PFSK-1 (cell line): Measurements from ENCODE around the gene TUFM.

ENCODE experiments used
- FOXP2 ChIP-seq: optimal IDR thresholded peaks from 2 replicates; pipeline ENCODE3; 2011; ENCODE audit warnings: borderline replicate concordance, control low read depth, inconsistent platforms; ENCODE audit not compliant: insufficient read depth; ENCODE audit errors: extremely low read length, extremely low read depth
- POLR2AphosphoS5 ChIP-seq: IDR thresholded peaks from 2 replicates; pipeline ENCODE4 v1.6.1; 2012; ENCODE audit warnings: low read depth, mild to moderate bottlenecking, control low read depth, low read length, moderate library complexity
- REST ChIP-seq, 2 experiments: IDR thresholded peaks; 2 replicates each; pipeline versions ENCODE4 v1.6.1 to v1.8.0; 2011 to 2012; ENCODE audit warnings: low read depth in 2 of 2, low read length in 2 of 2, control low read depth in 1 of 2, inconsistent platforms in 1 of 2, mild to moderate bottlenecking in 1 of 2, moderate library complexity in 1 of 2; ENCODE audit not compliant: insufficient read depth in 1 of 2
- SIN3A ChIP-seq: IDR thresholded peaks from 2 replicates; pipeline ENCODE4 v1.6.1; 2012; ENCODE audit warnings: mild to moderate bottlenecking, low read length, moderate library complexity, borderline replicate concordance; ENCODE audit not compliant: insufficient read depth
- TAF1 ChIP-seq: IDR thresholded peaks from 2 replicates; pipeline ENCODE4 v1.6.1; 2012; ENCODE audit warnings: low read length, control low read depth, borderline replicate concordance; ENCODE audit not compliant: insufficient read depth

- TF ChIP-seq POLR2AphosphoS5: no peak; the same call in 1 of the 2 replicates
- TF ChIP-seq TAF1: no peak
- no peak for TF ChIP-seq REST (IDR thresholded peaks at IDR 0.05; ENCODE audit: insufficient read depth in 1 of 2, low read depth in 2 of 2, low read length in 2 of 2)
- no peak for TF ChIP-seq SIN3A
- no peak for TF ChIP-seq FOXP2
Measured at GRCh38 chr16:28839899-28840298, 6.2 kb downstream of the TUFM start.
